ENCODE results near the gene REXO4.

DNA sequence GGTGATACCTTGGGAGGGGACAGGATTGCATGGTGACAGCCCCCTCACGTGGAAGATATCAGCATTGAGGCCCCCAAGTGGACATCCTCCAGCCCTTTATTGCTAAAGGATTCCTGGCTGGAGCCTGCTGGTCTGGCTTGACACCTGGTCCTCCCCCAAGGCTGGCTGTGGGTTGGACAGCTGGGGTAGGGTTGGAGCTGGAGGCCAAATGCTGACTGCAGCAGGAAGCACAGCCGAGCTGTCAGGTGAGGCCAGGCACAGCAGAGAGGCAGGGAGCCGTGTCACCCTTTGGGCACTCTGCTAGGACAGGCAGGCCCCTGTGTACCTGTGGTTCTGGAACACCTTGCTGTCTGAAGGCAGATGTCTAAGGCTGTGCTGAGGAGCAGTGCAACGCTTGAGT, 44.2 kb upstream of the REXO4 start:
- TF ChIP-seq JUN (IDR thresholded peaks at IDR 0.05; ENCODE audit: borderline replicate concordance, insufficient read depth, insufficient read length, low read depth) = no peak
- TF ChIP-seq EZH2 (IDR thresholded peaks at IDR 0.05; ENCODE audit: borderline replicate concordance, low read depth, low read length, severe bottlenecking) = no peak
- TF ChIP-seq CTCF (IDR thresholded peaks at IDR 0.05; ENCODE audit: extremely low read depth in 1 of 2, insufficient read depth in 1 of 2, low read depth in 1 of 2, low read length in 2 of 2) = no peak
- TF ChIP-seq POLR2A (IDR thresholded peaks at IDR 0.05; ENCODE audit: low read depth, low read length) = no peak
- no peak for TF ChIP-seq POLR2AphosphoS5 (IDR thresholded peaks at IDR 0.05; ENCODE audit: insufficient read depth, low read depth, low read length)
- TF ChIP-seq, protein P1, sequence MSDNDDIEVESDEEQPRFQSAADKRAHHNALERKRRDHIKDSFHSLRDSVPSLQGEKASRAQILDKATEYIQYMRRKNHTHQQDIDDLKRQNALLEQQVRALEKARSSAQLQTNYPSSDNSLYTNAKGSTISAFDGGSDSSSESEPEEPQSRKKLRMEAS (IDR thresholded peaks at IDR 0.05; ENCODE audit: insufficient read depth, insufficient read length) = no peak
- no peak for TF ChIP-seq FOS (IDR thresholded peaks at IDR 0.05; ENCODE audit: borderline replicate concordance, insufficient read depth, low read length)

Measured in endothelial cell of umbilical vein (primary cell).